HepG2 (cell line): ENCODE measurements around the gene VPS13C. TPM values are rescaled to one million over a fixed set of nuclear protein-coding genes. Genes with fewer than 3 reads are reported as not detected.

Experiments
- AGO1 ChIP-seq: fragments of 200-400 bp; formaldehyde crosslinking; IDR thresholded peaks from 2 replicates; pipeline ENCODE4 v1.6.1; 2017; ENCODE audit warnings: mild to moderate bottlenecking, low read depth, low read length, moderate library complexity; ENCODE audit not compliant: poor library complexity, severe bottlenecking
- ARNT2 ChIP-seq: sonication (generic); formaldehyde crosslinking; IDR thresholded peaks from 2 replicates; pipeline ENCODE4 v1.8.0; 2022; ENCODE audit warnings: mild to moderate bottlenecking, low read depth, missing genetic modification reagents, moderate library complexity
- BCL6 ChIP-seq: IDR thresholded peaks from 2 replicates; pipeline ENCODE4 v1.6.1; 2016; ENCODE audit warnings: missing genetic modification reagents, missing compliant biosample characterization
- CBX2 ChIP-seq, 2 experiments: fragments of 200-600 bp in 1 of 2; sonication (generic); formaldehyde crosslinking in 1 of 2; IDR thresholded peaks; 2 replicates each; pipeline versions ENCODE4 v1.7.0 to v1.8.1; 2018 to 2022; ENCODE audit warnings: low read depth in 2 of 2, low read length in 1 of 2, mild to moderate bottlenecking in 1 of 2, missing genetic modification reagents in 1 of 2
- CEBPZ ChIP-seq: IDR thresholded peaks from 2 replicates; pipeline ENCODE4 v1.6.1; 2012; ENCODE audit warnings: low read length, improper control_type of control experiment
- FIP1L1 ChIP-seq: fragments of 200-400 bp; formaldehyde crosslinking; IDR thresholded peaks from 2 replicates; pipeline ENCODE4 v1.6.1; 2018; ENCODE audit warnings: low read depth, mild to moderate bottlenecking, low read length, moderate library complexity, borderline replicate concordance; ENCODE audit not compliant: insufficient read depth
- IKZF1 ChIP-seq: fragments of 450-650 bp; IDR thresholded peaks from 2 replicates; pipeline ENCODE4 v1.7.1; 2016
- PAXIP1 ChIP-seq: sonication (generic); formaldehyde crosslinking; conservative IDR thresholded peaks from 2 replicates; pipeline ENCODE4 v1.4.0; 2020; ENCODE audit warnings: mild to moderate bottlenecking, missing genetic modification reagents, moderate library complexity
- PRPF4 ChIP-seq: fragments of 200-400 bp; formaldehyde crosslinking; IDR thresholded peaks from 2 replicates; pipeline ENCODE4 v1.6.1; 2016; ENCODE audit warnings: low read length, low read depth; ENCODE audit not compliant: poor library complexity, severe bottlenecking
- SP2 ChIP-seq: sonication (generic); formaldehyde crosslinking; IDR thresholded peaks from 2 replicates; pipeline ENCODE4 v1.5.1; 2020; ENCODE audit warnings: mild to moderate bottlenecking, missing genetic modification reagents
- THRA ChIP-seq: sonication (generic); formaldehyde crosslinking; IDR thresholded peaks from 2 replicates; pipeline ENCODE4 v1.4.0; 2020; ENCODE audit warnings: missing genetic modification reagents, borderline replicate concordance
- ZBTB20 ChIP-seq: sonication (generic); formaldehyde crosslinking; IDR thresholded peaks from 2 replicates; pipeline ENCODE4 v1.8.1; 2023; ENCODE audit warnings: missing genetic modification reagents, low read depth, mild to moderate bottlenecking, borderline replicate concordance
- ZBTB21 ChIP-seq: sonication (generic); formaldehyde crosslinking; IDR thresholded peaks from 2 replicates; pipeline ENCODE4 v1.4.0; 2020; ENCODE audit warnings: missing genetic modification reagents
- ZNF276 ChIP-seq: sonication (generic); formaldehyde crosslinking; IDR thresholded peaks from 2 replicates; pipeline ENCODE4 v1.4.0; 2020; ENCODE audit warnings: mild to moderate bottlenecking, low read depth, missing genetic modification reagents
- polyA plus RNA-seq, 8 experiments: library from polyadenylated mRNA; depleted of rRNA in 3 of 8; stranded (reverse) in 7 of 8; unstranded in 1 of 8; fragments of >200 nt; fragmentation: Illumina TruSeq in 4 of 8; extraction: Trizol in 4 of 8; gene quantifications; 2 replicates each; pipeline versions ENCODE4 v1.2.1 to v1.2.3, GENCODE V29; 2011 to 2016; ENCODE audit warnings: low read depth in 4 of 8, missing spikeins in 1 of 8, mixed read lengths in 1 of 8; ENCODE audit not compliant: insufficient read depth in 1 of 8
- total RNA-seq, 5 experiments: library from RNA; depleted of rRNA; stranded (reverse); fragments of >200 nt; fragmentation: Illumina TruSeq; extraction: Trizol; gene quantifications; 2 replicates each; pipeline ENCODE4 v1.2.3, GENCODE V29; 2016; ENCODE audit warnings: low read depth in 1 of 5
- TF ChIP-seq, protein P1 (sequence below): sonication (generic); formaldehyde crosslinking; IDR thresholded peaks from 2 replicates; pipeline ENCODE4 v1.8.1; 2022; ENCODE audit warnings: mild to moderate bottlenecking, missing genetic modification reagents

Gene VPS13C
- total and polyA plus RNA-seq, 2 of the 13 experiments (the other 11 are each of a cell fraction or from before 2014, with no cell fraction given): 10.9 to 26.8 TPM

- no peak; the same call in 1 of the 2 replicates for TF ChIP-seq THRA (CRISPR knock-in tag)
- TF ChIP-seq, protein P1, sequence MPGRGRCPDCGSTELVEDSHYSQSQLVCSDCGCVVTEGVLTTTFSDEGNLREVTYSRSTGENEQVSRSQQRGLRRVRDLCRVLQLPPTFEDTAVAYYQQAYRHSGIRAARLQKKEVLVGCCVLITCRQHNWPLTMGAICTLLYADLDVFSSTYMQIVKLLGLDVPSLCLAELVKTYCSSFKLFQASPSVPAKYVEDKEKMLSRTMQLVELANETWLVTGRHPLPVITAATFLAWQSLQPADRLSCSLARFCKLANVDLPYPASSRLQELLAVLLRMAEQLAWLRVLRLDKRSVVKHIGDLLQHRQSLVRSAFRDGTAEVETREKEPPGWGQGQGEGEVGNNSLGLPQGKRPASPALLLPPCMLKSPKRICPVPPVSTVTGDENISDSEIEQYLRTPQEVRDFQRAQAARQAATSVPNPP (CRISPR knock-in tag): no peak
- 0 out of 2 replicates have a peak, but pooled peaks have one; percentile 26 for TF ChIP-seq BCL6 (CRISPR knock-in tag)
- no peak for TF ChIP-seq PRPF4
- no peak for TF ChIP-seq IKZF1
- TF ChIP-seq FIP1L1: peak; percentile 62; the same call in 1 of the 2 replicates
- TF ChIP-seq SP2 (CRISPR knock-in tag): no peak
- peak; percentile 52; the same call in 1 of the 2 replicates for TF ChIP-seq PAXIP1 (CRISPR knock-in tag)
- peak; percentile 30; the same call in 1 of the 2 replicates for TF ChIP-seq ZNF276 (CRISPR knock-in tag)
- peak; percentile 42; the same call in 1 of the 2 replicates for TF ChIP-seq ARNT2
- peak; percentile 40 for TF ChIP-seq AGO1
- no peak for TF ChIP-seq CEBPZ
- TF ChIP-seq ZBTB20 (CRISPR knock-in tag): peak; percentile 68; the same call in 1 of the 2 replicates
- 0 out of 2 replicates have a peak, but pooled peaks have one; percentile 18 for TF ChIP-seq ZBTB21
- no peak for TF ChIP-seq CBX2 (IDR thresholded peaks at IDR 0.05; ENCODE audit: low read depth, low read length)
- TF ChIP-seq CBX2 (CRISPR knock-in tag; IDR thresholded peaks at IDR 0.05; ENCODE audit: low read depth): no peak
Observed at GRCh38 chr15:62060113-62060895, at the start of gene VPS13C (continued).
